GM19468 (cell line): ENCODE results near the gene CEP250.

Source experiments
- ATAC-seq: cut with Tn5 transposase; IDR thresholded peaks from one replicate; pipeline ENCODE4 v1.9.1; 2021; ENCODE audit warnings: mild to moderate bottlenecking, moderate library complexity, moderate number of reproducible peaks; ENCODE audit not compliant: unreplicated experiment; ENCODE audit errors: extremely low read depth

CEP250 gene, protein sequence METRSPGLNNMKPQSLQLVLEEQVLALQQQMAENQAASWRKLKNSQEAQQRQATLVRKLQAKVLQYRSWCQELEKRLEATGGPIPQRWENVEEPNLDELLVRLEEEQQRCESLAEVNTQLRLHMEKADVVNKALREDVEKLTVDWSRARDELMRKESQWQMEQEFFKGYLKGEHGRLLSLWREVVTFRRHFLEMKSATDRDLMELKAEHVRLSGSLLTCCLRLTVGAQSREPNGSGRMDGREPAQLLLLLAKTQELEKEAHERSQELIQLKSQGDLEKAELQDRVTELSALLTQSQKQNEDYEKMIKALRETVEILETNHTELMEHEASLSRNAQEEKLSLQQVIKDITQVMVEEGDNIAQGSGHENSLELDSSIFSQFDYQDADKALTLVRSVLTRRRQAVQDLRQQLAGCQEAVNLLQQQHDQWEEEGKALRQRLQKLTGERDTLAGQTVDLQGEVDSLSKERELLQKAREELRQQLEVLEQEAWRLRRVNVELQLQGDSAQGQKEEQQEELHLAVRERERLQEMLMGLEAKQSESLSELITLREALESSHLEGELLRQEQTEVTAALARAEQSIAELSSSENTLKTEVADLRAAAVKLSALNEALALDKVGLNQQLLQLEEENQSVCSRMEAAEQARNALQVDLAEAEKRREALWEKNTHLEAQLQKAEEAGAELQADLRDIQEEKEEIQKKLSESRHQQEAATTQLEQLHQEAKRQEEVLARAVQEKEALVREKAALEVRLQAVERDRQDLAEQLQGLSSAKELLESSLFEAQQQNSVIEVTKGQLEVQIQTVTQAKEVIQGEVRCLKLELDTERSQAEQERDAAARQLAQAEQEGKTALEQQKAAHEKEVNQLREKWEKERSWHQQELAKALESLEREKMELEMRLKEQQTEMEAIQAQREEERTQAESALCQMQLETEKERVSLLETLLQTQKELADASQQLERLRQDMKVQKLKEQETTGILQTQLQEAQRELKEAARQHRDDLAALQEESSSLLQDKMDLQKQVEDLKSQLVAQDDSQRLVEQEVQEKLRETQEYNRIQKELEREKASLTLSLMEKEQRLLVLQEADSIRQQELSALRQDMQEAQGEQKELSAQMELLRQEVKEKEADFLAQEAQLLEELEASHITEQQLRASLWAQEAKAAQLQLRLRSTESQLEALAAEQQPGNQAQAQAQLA (N-terminal part only)

DNA sequence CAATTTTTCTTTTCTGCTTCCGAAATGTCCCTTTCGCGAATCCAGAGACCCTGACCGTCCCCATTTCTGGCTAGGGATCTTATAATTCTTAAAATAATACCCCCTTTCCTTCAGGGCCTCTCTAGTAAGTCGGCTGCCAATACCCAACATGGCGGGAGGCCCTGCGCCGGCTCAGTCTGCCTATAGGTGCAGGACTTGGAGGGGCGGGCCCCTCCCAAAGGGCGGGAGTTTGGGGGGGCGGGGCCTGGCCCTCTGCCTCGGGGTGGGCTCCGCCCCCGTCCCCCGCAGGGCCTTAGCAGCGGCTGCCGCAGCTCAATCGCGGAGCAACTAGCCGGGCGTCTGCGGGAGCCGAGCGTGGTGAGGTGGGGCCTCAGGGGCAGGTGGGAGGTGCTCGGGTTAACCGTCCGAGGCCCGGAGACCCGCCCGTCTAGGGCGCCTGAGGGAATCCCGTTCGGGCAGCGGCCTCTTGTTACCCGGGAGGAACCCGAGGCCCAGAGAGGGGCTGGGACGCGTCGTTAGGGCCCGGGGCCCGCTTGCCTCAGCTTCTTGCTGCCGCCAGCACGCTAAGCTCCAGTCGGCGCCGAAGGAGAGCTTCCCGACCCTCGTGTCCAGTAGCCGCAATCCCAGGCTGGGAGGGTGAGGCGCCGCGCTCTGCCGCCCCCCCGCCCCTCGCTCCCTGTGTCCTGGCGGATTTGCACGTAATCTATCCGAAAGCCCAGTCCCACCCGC, at the start of gene CEP250:
CEP250 (plus strand) TSS at position 718 of the 729 bp plus-strand sequence. CDS start 6,770 bp downstream, outside the sequence.
- ATAC-seq, result peak; percentile 70

DNA sequence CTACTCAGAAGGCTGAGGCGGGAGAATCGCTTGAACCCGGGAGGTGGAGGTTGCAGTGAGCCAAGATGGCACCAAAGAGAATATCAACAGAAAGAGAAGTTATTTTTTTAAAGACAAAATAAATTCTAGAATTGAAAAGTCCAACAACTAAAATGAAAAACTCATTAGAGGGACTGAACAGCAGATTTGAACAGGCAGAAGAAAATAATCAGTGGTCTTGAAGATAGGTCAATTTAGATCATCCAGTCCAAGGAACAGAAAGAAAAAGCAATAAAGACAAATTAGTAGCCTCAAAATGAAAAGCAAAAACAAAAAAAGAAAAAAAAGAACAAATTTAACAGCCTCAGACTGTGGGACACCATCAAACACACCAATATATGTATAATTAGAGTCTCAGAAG, 49.6 kb upstream of the CEP250 start:
- no peak for ATAC-seq

DNA sequence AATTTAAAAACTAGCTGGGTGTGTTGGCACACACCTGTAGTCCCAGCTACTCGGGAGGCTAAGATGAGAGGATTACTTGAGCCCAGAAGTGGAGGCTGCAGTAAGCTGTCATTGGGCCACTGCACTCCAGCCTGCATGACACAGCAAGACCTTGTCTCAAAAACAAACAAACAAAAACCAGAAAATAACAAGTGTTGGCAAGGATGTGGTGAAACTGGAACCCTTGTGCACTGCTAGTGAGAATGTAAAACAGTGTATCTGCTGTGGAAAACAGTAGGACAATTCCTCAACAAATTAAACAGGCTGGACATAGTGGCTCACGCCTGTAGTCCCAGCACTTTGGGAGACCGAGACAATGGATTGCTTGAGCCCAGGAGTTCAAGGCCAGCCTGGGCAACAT, 47.1 kb upstream of the CEP250 start:
- no peak for ATAC-seq

DNA sequence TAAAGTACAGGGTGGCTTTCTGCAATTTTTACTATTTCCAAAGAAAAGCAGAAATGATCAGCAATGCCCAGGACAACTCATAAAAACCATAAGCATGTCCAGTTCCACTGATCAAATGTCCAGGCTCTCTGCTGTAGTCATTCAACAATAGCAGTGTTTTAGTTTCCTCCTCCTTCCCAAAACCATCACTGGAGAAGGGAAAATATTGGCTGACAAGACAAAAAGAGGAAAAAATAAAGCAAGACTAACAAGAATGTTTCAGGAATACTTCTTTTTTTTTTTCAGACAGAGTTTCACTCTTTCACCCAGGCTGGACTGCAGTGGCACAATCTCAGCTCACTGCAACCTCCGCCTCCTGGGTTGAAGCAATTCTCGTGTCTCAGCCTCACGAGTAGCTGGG, 45.9 kb upstream of the CEP250 start:
- no peak for ATAC-seq

- ATAC-seq, result no peak
Measured at GRCh38 chr20:35410613-35411012, 44.8 kb upstream of the CEP250 start.

DNA sequence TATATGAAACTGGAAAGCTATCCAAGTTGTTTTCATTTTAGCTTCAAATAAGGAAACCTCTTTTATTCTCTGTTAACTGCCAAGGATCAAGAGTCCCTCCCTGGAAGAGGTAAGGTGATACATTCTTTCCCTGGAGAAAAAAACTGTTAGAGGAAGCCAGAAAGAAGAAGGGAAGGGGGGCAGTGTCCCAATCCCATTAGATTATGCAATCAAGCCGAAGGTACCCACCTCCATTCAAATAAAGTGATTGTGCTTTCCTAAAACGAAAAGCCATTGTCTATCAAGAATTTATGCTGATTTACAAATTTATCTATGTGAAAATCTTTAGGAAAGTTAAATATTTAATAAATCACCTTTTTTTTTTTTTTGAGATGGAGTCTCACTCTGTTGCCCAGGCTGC, 34.1 kb upstream of the CEP250 start:
- ATAC-seq, result no peak

DNA sequence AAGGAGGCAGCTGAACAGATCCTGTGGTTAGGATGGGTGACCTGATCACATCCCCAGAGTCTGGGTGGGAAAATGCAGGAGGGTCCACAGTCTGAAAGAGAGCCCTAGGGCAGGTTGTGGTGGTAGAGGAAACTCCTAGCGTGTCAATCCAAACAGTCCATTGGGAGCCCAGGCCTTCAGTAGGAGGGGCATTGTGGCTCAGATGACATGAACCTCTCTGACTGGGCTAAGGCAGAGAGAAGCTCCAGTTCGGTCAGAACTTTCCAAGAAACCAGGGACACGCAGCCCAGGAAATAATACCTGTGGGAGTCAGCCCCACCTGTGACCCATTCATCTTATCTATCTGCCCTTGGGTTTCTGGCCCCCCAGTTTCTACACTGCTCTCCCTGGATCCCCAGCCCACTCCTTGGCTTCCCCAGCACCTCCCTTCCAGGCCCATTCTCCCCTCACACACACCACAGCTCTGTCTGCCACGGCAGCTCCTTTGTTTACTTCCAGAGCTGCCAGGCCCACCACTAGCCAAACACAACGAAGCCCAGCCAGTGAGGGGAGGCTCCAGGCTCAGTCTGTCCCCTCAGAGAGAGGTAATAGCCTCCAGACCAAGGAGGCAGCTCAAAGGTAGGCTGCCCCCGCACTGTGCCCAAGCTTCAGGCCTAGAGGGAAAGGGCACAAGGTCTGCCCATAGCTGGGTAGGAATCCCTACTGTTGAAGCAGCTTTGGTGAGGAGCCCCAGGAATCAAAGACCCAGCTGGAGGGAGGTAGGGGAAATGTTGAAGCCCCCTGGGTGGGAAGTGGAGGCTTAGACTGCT, 23.6 kb upstream of the CEP250 start:
- ATAC-seq, result no peak

DNA sequence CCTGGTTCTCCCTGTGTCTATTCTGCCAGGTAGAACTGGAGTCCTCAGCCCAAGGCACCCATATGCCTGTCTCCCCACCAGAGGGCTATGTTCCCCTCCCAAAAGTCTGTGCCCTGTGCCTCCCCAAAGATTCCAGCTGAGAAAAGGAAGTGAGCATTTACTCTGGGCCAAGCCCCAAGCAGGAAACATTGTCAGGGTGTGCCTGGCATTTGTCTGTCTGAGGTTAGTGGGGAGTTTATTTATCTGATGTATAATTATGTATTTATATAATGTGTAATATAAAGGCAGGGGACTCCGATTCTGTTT, 23.0 kb upstream of the CEP250 start:
- ATAC-seq, result no peak

GRCh38 chr20:35433337-35433736, 22.1 kb upstream of the CEP250 start:
- no peak for ATAC-seq

DNA sequence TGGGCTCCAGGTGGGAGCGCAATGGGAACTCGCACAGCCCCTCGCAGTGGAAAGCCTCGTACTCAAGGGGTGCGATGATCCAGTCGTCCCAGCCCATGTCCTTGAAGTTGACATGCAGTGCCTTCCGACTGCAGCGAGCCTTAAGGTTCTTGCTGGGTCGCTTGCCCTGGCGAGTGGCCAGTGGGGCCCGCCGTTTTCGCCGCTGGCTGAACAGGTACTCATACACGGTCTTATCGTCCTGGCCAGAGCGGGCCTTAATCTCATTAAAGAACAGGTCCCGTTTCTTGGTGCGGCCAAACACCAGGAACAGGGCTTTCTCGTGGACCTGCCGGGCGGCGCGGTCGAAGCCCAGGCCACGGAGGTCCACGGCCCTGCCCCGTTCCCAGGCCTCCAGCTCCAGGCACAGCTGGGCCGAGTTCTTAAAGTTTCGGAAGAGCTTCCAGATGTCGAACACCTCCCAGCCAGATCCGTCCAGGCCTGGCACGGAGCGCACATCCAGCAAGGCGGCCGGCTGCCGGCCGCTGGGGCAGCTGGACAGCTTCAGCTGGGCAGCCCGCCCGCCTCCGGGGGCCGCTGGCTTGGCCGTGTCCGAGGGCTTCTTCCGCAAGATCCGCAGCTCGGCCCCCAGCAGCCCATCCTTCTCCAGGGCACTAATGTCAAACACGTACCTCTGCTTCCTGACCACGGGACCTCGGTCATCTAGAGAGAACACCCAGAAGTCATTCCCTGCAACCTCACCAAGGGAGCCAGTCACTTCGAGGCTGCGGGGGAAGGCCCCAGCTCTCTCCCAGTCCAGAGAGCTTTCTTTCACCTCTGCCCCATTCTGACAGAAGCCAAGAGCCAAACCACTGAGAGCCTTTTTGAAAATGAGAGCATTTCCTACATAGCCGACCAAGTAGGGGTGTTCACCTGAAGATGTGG, 21.1 kb upstream of the CEP250 start:
- no peak for ATAC-seq

DNA sequence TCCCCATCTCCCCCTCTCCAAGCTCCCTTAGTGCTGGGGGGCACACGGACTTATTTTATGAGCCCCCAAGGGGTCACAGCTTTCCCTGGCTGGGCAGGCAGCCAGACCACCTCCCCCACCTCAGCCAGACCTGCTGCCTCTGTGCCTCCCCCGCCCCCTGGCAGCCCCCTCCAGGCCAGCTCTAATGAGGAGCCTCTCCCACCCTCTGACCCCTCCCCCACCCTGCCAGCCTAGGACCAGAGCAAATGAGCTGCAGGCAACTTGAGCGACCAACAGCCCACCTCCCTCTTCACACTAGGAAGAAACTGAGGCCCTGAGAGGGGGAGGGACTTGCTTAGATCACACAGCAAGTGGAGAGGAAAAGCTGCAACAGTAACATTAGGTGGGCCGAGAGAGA, 19.2 kb upstream of the CEP250 start:
- ATAC-seq, result no peak

DNA sequence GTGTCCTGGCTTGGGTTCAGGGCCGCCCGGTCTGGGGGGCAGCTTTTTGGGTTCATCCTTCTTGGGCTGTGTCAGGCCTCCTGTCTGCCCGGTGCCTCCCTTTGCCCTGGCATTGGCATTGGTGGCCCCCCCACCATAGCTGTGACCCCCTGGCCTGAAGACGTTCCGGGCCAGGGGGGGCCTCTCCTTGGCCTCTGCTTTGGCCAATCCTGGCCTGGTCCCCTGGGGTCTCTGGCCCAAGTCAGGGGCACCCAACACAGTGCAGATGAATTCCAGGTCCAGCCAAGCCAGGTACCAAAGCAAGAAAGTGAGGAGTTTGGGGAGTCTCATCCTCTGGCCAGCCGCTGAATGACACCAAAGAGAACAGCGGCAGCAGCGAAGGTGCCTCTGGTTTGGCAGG, 17.8 kb upstream of the CEP250 start:
- ATAC-seq, result no peak

DNA sequence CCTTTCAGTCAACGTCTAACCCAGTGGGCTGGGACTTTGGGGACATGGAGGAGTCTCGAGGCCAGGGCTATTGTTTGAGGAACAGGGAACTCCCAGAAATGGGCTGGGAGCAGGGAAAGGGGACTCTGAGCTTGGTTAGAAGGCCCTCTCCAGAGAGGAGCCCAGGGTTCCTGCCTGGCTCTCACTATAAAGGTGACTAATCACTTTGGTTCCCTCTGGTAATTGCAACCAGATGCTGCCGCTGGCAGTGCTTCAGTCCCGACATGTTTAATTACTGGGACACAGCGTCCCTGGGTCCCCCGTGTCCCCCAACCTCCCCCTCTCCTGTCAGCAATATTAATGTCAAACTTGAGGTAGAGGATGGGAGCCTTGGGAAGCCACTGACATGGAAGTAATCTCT, 12.4 kb upstream of the CEP250 start:
- ATAC-seq, result no peak

DNA sequence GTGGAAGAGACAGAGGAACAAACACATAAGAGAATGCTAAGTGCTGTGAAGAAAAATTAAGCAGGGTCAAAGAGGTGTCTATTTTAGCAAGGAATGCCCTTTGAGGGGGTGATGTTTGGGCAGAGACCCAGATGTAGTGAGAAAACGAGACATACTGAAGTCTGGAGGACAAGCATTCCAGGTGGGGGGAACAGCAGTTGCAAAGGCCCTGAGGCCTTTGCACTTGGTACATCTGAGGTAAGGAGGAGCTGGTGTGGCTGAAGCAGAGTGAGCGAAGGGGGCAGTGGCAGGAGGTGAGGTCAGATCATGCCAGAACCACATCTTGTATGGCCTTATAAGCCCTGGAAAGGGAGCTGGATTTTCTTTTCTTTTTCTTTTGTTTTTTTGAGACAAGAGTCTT, 11.2 kb upstream of the CEP250 start:
- ATAC-seq, result no peak

GRCh38 chr20:35446356-35447078, 8.9 kb upstream of the CEP250 start:
- ATAC-seq, result no peak

- no peak for ATAC-seq
Measured at GRCh38 chr20:35447082-35447789, 8.2 kb upstream of the CEP250 start.

DNA sequence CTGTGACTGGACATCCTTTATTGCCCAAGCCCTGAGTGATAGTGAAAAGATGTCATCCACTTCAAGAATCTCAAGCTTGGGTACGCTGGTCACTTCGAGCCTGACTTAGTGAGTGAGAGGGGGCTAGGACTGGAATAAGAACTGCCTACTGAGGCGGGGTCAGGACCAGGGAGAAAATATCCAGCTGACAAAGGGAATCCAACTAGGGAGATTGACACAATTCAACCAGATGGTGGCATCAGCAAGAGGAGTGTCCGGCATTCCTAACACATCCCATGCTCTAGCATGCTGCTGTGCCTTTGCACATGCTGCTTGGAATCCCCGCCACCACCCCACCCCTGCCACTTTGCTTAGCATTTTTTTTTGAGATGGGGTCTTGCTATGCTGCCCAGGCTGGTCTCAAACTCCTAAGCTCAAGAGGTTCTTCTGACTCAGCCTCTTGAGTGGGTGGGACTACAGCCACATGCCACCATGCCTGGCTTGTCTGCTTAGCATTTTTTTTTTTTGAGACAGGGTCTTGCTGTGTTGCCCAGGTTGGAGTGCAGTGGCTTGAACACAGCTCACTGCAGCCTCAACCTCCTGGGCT, 6.5 kb upstream of the CEP250 start:
- no peak for ATAC-seq
